WTC11 (cell line): Measurements from ENCODE around the gene C1orf159. TPM values are rescaled to one million over a fixed set of nuclear protein-coding genes. Genes with fewer than 3 reads are reported as not detected.
"Not testable (repeated sequence)": the region's sequence is repeated elsewhere in the genome, so short reads cannot be mapped to it uniquely, and the experiment has no call there.

Experiments
- ATAC-seq: fragments of 200-7000 bp; cut with Tn5 transposase; 2 replicates; pipeline ENCODE4 v1.10.0; 2021; ENCODE audit warnings: mild to moderate bottlenecking, moderate library complexity
- CTCF ChIA-PET: fragments of 300-600 bp; sonication (Branson Sonifier 250); formaldehyde crosslinking; loops from one replicate; lab custom pipeline; 2021; ENCODE audit warnings: antibody characterized with exemption; lab: Charles Lee
- POLR2A ChIA-PET: fragments of 350-600 bp; sonication (Branson Sonifier 250); formaldehyde crosslinking; loops from one replicate; lab custom pipeline; 2021; ENCODE audit warnings: antibody characterized with exemption; lab: Charles Lee
- DNase-seq: peaks from one replicate; pipeline ENCODE4 v3.0.0; 2021; ENCODE audit warnings: low spot score
- H3K27ac Mint-ChIP-seq: 2 replicates; pipeline ENCODE4 v1.8.0; 2021; ENCODE audit warnings: mixed read lengths
- H3K27me3 Mint-ChIP-seq: 2 replicates; pipeline ENCODE4 v1.8.0; 2021; ENCODE audit warnings: low read depth, mild to moderate bottlenecking, moderate library complexity, mixed read lengths
- H3K36me3 Mint-ChIP-seq: 2 replicates; pipeline ENCODE4 v1.8.0; 2021; ENCODE audit warnings: mixed read lengths
- H3K4me1 Mint-ChIP-seq: 2 replicates; pipeline ENCODE4 v1.8.0; 2022; ENCODE audit warnings: mixed read lengths
- H3K4me3 Mint-ChIP-seq: 2 replicates; pipeline ENCODE4 v1.8.0; 2021; ENCODE audit warnings: mild to moderate bottlenecking, moderate library complexity, mixed read lengths
- H3K9me3 Mint-ChIP-seq: 2 replicates; pipeline ENCODE4 v1.8.0; 2021; ENCODE audit warnings: mixed read lengths
- ATF2 ChIP-seq: sonication (generic); formaldehyde crosslinking; IDR thresholded peaks from 2 replicates; pipeline ENCODE4 v1.8.1; 2022; ENCODE audit warnings: low read depth, missing genetic modification reagents, borderline replicate concordance
- ATF3 ChIP-seq: sonication (generic); formaldehyde crosslinking; conservative IDR thresholded peaks from 2 replicates; pipeline ENCODE4 v1.8.1; 2022; ENCODE audit warnings: mild to moderate bottlenecking, missing genetic modification reagents
- CBFB ChIP-seq: sonication (generic); formaldehyde crosslinking; IDR thresholded peaks from 2 replicates; pipeline ENCODE4 v1.8.1; 2022; ENCODE audit warnings: mild to moderate bottlenecking, low read depth, missing genetic modification reagents
- CTCF ChIP-seq: fragments of 200-600 bp; IDR thresholded peaks from 2 replicates; pipeline ENCODE4 v1.8.0; 2022; ENCODE audit warnings: antibody characterized with exemption
- JAZF1 ChIP-seq: fragments of 250-450 bp; sonication (Bioruptor Pico); IDR thresholded peaks from 2 replicates; pipeline ENCODE4 v1.9.0; 2021; ENCODE audit warnings: moderate library complexity, mild to moderate bottlenecking, inconsistent platforms
- KAT7 ChIP-seq: sonication (generic); formaldehyde crosslinking; IDR thresholded peaks from 2 replicates; pipeline ENCODE4 v1.8.1; 2023; ENCODE audit warnings: missing genetic modification reagents, mild to moderate bottlenecking, borderline replicate concordance
- NR2C2 ChIP-seq: sonication (generic); formaldehyde crosslinking; IDR thresholded peaks from 2 replicates; pipeline ENCODE4 v1.8.0; 2022; ENCODE audit warnings: mild to moderate bottlenecking, missing genetic modification reagents
- ZNF281 ChIP-seq: sonication (generic); formaldehyde crosslinking; IDR thresholded peaks from 2 replicates; pipeline ENCODE4 v1.8.0; 2023; ENCODE audit warnings: mild to moderate bottlenecking, missing genetic modification reagents
- ZNF317 ChIP-seq: sonication (generic); formaldehyde crosslinking; IDR thresholded peaks from 2 replicates; pipeline ENCODE4 v1.8.1; 2023; ENCODE audit warnings: low read depth, mild to moderate bottlenecking, moderate library complexity, missing genetic modification reagents, borderline replicate concordance
- ZNF532 ChIP-seq: fragments of 250-450 bp; sonication (Bioruptor Pico); IDR thresholded peaks from 2 replicates; pipeline ENCODE4 v1.9.0; 2021; ENCODE audit warnings: mild to moderate bottlenecking, borderline replicate concordance
- total RNA-seq: library from RNA; stranded (reverse); gene quantifications from 3 replicates; pipeline ENCODE4 v1.2.3, GENCODE V29; 2021

Gene C1orf159
- total RNA-seq, 1 experiment from 2014 or later, result 17.8 TPM

GRCh38 chr1:1058088-1058905 lies 57.6 kb downstream of the C1orf159 start (continued):
- no peak for TF ChIP-seq JAZF1
- TF ChIP-seq CTCF, result no peak
- TF ChIP-seq NR2C2 (CRISPR knock-in tag), result no peak
- TF ChIP-seq ZNF281, result no peak
- TF ChIP-seq CBFB (CRISPR knock-in tag), result no peak
- TF ChIP-seq ZNF317 (CRISPR knock-in tag), result no peak
- no peak for TF ChIP-seq KAT7
- TF ChIP-seq ATF3, result no peak
- no peak for TF ChIP-seq ZNF532 (CRISPR knock-in tag)
- TF ChIP-seq ATF2, result no peak

- ATAC-seq, POLR2A ChIA-PET, H3K36me3 Mint-ChIP-seq, DNase-seq, H3K9me3 Mint-ChIP-seq, H3K4me1 Mint-ChIP-seq, H3K27ac Mint-ChIP-seq: not testable (repeated sequence)
- CTCF ChIA-PET, result interaction anchor here (0.6 to 4.0 kb wide), 3 partner anchors 17 to 74 kb away, joined by 3 to 20 read pairs (median 3); no protein-coding TSS in a partner anchor
- peaks cover 47% of the 10 kb centered on the region for H3K27me3 Mint-ChIP-seq
- peak overlapping the region; percentile 79 for H3K4me3 Mint-ChIP-seq
Observed at GRCh38 chr1:1057769-1058087, 58.2 kb downstream of the C1orf159 start.
